Neural cell (in vitro differentiated cells): ENCODE measurements around the gene FAM98C.

Experiments
- EP300 ChIP-seq: fragments of 450-650 bp; conservative IDR thresholded peaks from 2 replicates; pipeline ENCODE4 v1.6.1; 2014; ENCODE audit warnings: antibody characterized with exemption, mild to moderate bottlenecking, moderate library complexity; ENCODE audit not compliant: poor library complexity, severe bottlenecking
- EZH2 ChIP-seq: fragments of 200-600, 300-800 bp; shearing (Covaris generic), sonication (generic); IDR thresholded peaks from 2 replicates; pipeline ENCODE4 v1.6.1; 2014; ENCODE audit warnings: antibody characterized with exemption, low read length, borderline replicate concordance, mild to moderate bottlenecking; ENCODE audit not compliant: insufficient read depth, poor library complexity, severe bottlenecking
- MXI1 ChIP-seq: fragments of 450-650 bp; conservative IDR thresholded peaks from 2 replicates; pipeline ENCODE4 v1.6.1; 2014; ENCODE audit warnings: antibody characterized with exemption, mild to moderate bottlenecking; ENCODE audit not compliant: poor library complexity, severe bottlenecking
- POLR2AphosphoS5 ChIP-seq: IDR thresholded peaks from 2 replicates; pipeline ENCODE4 v1.6.1; 2012
- TAF1 ChIP-seq: IDR thresholded peaks from 2 replicates; pipeline ENCODE4 v1.6.1; 2012; ENCODE audit warnings: low read depth
- TF ChIP-seq, protein P1 (sequence below): fragments of 450-650 bp; IDR thresholded peaks from 2 replicates; pipeline ENCODE4 v1.5.1; 2014; ENCODE audit warnings: antibody characterized with exemption, mild to moderate bottlenecking, moderate library complexity; ENCODE audit not compliant: poor library complexity, severe bottlenecking
- TF ChIP-seq, protein P2 (sequence below): IDR thresholded peaks from 2 replicates; pipeline ENCODE4 v1.6.1; 2012; ENCODE audit warnings: borderline replicate concordance

DNA sequence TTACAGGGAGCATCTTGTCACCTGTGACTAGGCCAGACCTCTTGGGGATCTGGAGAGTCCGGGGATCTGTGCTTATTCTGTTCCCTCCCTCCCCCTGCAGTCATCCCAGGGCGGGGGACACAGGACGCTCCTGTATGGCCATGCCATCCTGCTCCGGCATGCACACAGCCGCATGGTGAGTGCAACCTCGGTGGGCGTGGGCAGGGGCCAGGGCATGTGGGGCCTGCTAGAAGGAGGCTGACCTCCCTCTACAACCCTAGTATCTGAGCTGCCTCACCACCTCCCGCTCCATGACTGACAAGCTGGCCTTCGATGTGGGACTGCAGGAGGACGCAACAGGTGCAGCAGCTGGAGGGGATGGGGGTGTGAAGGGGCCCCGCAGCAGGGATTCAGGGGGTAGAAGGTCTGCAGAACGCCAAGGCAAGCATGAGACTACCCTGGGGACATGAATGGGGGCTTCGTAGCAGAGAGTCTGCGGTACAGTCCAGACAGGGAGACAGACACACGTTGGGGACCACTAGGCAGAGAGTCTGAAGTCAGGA lies 40.6 kb downstream of the FAM98C start:
- TF ChIP-seq, protein P1, sequence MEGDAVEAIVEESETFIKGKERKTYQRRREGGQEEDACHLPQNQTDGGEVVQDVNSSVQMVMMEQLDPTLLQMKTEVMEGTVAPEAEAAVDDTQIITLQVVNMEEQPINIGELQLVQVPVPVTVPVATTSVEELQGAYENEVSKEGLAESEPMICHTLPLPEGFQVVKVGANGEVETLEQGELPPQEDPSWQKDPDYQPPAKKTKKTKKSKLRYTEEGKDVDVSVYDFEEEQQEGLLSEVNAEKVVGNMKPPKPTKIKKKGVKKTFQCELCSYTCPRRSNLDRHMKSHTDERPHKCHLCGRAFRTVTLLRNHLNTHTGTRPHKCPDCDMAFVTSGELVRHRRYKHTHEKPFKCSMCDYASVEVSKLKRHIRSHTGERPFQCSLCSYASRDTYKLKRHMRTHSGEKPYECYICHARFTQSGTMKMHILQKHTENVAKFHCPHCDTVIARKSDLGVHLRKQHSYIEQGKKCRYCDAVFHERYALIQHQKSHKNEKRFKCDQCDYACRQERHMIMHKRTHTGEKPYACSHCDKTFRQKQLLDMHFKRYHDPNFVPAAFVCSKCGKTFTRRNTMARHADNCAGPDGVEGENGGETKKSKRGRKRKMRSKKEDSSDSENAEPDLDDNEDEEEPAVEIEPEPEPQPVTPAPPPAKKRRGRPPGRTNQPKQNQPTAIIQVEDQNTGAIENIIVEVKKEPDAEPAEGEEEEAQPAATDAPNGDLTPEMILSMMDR: no peak
- TF ChIP-seq EP300 (no peak), MXI1 (no peak), TAF1 (no peak), POLR2AphosphoS5 (no peak), EZH2 (no peak)
- TF ChIP-seq, protein P2, sequence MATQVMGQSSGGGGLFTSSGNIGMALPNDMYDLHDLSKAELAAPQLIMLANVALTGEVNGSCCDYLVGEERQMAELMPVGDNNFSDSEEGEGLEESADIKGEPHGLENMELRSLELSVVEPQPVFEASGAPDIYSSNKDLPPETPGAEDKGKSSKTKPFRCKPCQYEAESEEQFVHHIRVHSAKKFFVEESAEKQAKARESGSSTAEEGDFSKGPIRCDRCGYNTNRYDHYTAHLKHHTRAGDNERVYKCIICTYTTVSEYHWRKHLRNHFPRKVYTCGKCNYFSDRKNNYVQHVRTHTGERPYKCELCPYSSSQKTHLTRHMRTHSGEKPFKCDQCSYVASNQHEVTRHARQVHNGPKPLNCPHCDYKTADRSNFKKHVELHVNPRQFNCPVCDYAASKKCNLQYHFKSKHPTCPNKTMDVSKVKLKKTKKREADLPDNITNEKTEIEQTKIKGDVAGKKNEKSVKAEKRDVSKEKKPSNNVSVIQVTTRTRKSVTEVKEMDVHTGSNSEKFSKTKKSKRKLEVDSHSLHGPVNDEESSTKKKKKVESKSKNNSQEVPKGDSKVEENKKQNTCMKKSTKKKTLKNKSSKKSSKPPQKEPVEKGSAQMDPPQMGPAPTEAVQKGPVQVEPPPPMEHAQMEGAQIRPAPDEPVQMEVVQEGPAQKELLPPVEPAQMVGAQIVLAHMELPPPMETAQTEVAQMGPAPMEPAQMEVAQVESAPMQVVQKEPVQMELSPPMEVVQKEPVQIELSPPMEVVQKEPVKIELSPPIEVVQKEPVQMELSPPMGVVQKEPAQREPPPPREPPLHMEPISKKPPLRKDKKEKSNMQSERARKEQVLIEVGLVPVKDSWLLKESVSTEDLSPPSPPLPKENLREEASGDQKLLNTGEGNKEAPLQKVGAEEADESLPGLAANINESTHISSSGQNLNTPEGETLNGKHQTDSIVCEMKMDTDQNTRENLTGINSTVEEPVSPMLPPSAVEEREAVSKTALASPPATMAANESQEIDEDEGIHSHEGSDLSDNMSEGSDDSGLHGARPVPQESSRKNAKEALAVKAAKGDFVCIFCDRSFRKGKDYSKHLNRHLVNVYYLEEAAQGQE: no peak
